COLO668 (cell line): ENCODE data around the gene DOCK10.

Experiments used
- DNase-seq: peaks from one replicate; lab custom pipeline; 2025; ENCODE audit not compliant: unreplicated experiment; lab: John Stamatoyannopoulos, UW

DOCK10 gene

GRCh38 chr2:224846686-224847085 is 195.6 kb downstream of the DOCK10 start:
- DNase-seq: no peak

- no peak for DNase-seq
Measured at GRCh38 chr2:224846161-224846560, 196.1 kb downstream of the DOCK10 start.

- no peak for DNase-seq
Measured at GRCh38 chr2:224843141-224843540, 199.1 kb downstream of the DOCK10 start.

GRCh38 chr2:224841910-224842309 is 200.4 kb downstream of the DOCK10 start:
- DNase-seq: no peak

- DNase-seq: no peak
Measured at GRCh38 chr2:224838335-224838734, 203.9 kb downstream of the DOCK10 start.

- no peak for DNase-seq
Measured at GRCh38 chr2:224837558-224837957, 204.7 kb downstream of the DOCK10 start.

- no peak for DNase-seq
Measured at GRCh38 chr2:224837066-224837465, 205.2 kb downstream of the DOCK10 start.

GRCh38 chr2:224836263-224836662 is 206.0 kb downstream of the DOCK10 start:
- no peak for DNase-seq

GRCh38 chr2:224835405-224835804 is 206.9 kb downstream of the DOCK10 start:
- DNase-seq: no peak

GRCh38 chr2:224833986-224834385 is 208.3 kb downstream of the DOCK10 start:
- no peak for DNase-seq

GRCh38 chr2:224832207-224832606 is 210.1 kb downstream of the DOCK10 start:
- DNase-seq: no peak

GRCh38 chr2:224831530-224831929 is 210.7 kb downstream of the DOCK10 start:
- no peak for DNase-seq

GRCh38 chr2:224820283-224820991 is 221.8 kb downstream of the DOCK10 start:
- DNase-seq: no peak

GRCh38 chr2:224819075-224819474 is 223.2 kb downstream of the DOCK10 start:
- DNase-seq: no peak

- no peak for DNase-seq
Measured at GRCh38 chr2:224817676-224818075, 224.6 kb downstream of the DOCK10 start.

- no peak for DNase-seq
Measured at GRCh38 chr2:224816816-224817215, 225.5 kb downstream of the DOCK10 start.

- DNase-seq: no peak
Measured at GRCh38 chr2:224813578-224813977, 228.7 kb downstream of the DOCK10 start.

- no peak for DNase-seq
Measured at GRCh38 chr2:224807153-224807964, 234.9 kb downstream of the DOCK10 start.

GRCh38 chr2:224803930-224804329 is 238.3 kb downstream of the DOCK10 start:
- no peak for DNase-seq

- DNase-seq: no peak
Measured at GRCh38 chr2:224802407-224802806, 239.9 kb downstream of the DOCK10 start.

- no peak for DNase-seq
Measured at GRCh38 chr2:224801360-224801759, 240.9 kb downstream of the DOCK10 start.

GRCh38 chr2:224799691-224800090 is 242.6 kb downstream of the DOCK10 start:
- DNase-seq: no peak
